Transverse colon (tissue), 4 donors: ENCODE measurements around the gene ITGA4.

Experiments
- CTCF ChIP-seq, 5 experiments: fragments of 200-600 bp in 3 of 5; fragments of 450-650 bp in 2 of 5; sonication (generic) in 3 of 5; IDR thresholded peaks; 1 replicate in 2 of 5; 2 replicates in 3 of 5; pipeline ENCODE4 v1.5.1; 2016 to 2017; ENCODE audit warnings: antibody characterized with exemption in 5 of 5, inconsistent platforms in 3 of 5, mild to moderate bottlenecking in 2 of 5, moderate library complexity in 1 of 5
- EP300 ChIP-seq: sonication (generic); formaldehyde crosslinking; IDR thresholded peaks from one replicate; pipeline ENCODE4 v1.6.1; 2017; ENCODE audit warnings: antibody characterized with exemption, low read depth
- POLR2A ChIP-seq: fragments of 450-650 bp; IDR thresholded peaks from one replicate; pipeline ENCODE4 v1.6.1; 2016; ENCODE audit warnings: antibody characterized with exemption, mild to moderate bottlenecking, moderate library complexity
- POLR2AphosphoS5 ChIP-seq, 3 donors: sonication (generic); formaldehyde crosslinking; IDR thresholded peaks; one replicate each; pipeline ENCODE4 v1.6.1; 2016; ENCODE audit warnings: antibody characterized with exemption in 3 of 3

- TF ChIP-seq CTCF (IDR thresholded peaks at IDR 0.05) (no peak), EP300 (no peak), POLR2AphosphoS5 (IDR thresholded peaks at IDR 0.05) (no peak), POLR2A (no peak)
Observed at GRCh38 chr2:181570059-181570458, 112.9 kb downstream of the ITGA4 start.
